NOMO-1 treated with dmso at 0.1 percent for 144 hours (cell line): ENCODE measurements around the gene TMBIM6.

ENCODE experiments used
- DNase-seq: peaks from one replicate; lab custom pipeline; 2025; ENCODE audit not compliant: unreplicated experiment; lab: John Stamatoyannopoulos, UW

TMBIM6 gene

DNA sequence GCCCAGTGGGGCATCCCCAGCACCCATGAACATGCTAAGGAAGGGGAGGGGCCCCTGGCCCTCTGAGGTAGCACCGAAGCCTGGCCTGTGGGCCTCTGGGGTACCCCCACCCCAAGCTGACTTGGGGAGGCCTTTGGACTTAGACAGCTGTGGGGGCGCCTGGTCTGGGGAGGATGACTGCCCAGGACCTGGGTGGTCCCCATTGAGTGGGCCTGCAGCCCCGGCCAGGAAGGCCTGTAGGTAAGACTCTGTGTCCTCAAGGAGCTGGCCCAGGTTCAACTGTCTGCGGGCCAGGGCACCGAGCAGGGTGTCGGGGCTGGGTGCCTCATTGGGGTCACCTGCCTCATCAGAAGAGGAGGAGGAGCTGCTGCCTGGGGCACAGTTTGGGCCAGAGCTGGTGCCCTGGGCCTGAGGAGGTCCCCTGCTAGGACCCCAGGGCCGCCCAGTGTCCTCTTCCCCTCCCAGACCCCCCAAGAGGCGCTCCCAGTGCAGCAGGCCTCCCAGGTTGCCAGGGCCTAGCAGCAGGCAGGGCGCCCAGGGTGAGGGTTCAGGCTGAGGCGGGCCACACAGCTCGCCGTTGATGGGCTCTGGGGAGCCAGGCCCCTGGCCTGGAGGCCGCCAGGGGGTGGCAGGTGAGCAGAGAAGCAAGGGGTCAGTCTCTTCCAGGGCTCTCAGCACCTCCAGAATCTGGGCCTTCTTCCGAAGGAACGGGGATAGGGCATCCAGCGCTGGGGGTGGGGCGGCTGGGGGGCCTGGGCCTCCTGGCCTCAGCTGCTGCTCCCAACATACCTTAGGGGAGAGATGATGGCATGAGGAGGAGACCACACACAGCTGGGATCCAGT is 55.5 kb downstream of the TMBIM6 start:
- DNase-seq: no peak

GRCh38 chr12:49797449-49797776 is 56.1 kb downstream of the TMBIM6 start:
- DNase-seq: no peak

DNA sequence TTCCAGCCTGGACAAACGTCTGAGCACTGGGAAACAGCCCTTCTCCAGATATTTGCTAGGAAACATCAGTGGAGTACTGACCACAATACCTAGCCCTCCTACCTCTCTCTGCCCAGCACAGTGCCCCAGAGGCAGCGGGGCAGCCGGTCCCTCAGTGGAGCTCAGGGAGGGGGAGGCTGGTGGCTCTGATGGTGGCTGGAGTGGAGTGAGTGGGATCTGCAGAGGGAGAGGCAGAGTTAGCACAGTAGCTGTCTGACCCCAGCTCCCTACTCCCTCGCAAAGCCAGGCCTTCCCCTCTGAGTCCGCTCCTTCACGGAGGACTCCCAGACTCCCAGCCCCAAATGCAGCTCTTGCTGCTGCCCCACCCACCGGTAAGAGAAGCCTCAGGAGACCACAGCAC is 56.9 kb downstream of the TMBIM6 start:
- no peak for DNase-seq

DNA sequence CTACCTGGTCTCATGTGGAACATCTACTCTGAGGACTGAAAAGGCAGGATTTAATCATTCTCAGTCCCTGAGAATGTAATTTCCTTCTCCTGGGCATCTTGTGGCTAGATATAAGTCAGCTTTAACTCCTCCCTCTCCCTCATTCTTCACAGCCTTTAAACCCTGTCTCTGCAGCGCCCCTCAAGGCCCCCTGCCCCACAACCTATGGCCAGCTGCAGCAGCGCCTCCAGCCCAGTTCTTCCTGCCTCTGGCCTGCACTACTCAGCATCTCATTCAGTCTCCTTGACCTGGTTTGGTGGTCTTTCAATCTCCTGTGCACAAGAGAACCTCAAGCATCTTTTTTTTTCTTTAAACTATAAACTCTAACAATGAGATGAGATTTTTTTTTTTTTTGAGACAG is 57.6 kb downstream of the TMBIM6 start:
- DNase-seq: no peak

DNA sequence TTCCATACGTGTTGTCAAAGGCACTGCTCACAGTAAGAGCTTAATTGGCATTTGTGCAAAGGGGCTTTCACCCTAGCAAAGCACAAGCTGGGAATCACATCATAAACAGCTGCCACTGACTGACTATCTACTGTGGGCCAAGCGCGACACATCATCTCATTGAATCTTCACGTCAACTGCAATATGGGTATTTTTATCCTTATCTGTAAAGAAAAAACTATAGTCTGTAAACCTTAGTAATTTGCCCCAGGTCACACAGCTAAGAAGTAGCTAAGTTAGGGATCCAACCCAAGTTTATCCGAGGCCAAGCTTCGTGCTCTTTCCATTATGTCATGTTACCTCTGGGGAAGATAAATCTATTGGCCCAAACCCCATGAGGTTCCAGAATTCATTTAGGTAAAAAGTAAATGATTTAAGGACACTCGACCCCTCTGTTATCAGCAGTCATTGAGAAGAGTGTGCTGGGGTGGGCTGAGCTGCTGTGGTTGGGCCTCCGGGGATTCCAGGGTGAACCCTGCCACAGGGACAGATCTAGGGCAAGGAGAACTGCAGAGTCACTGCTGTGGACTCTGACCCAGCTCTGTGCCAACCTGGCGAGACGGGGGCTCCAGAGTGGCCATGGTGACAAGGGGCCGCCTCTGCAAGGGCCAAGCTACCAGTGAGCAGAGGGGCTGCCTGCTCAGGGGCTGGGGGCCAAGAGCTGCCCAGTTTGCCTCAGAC is 59.2 kb downstream of the TMBIM6 start:
- no peak for DNase-seq

GRCh38 chr12:49801141-49802063 is 60.0 kb downstream of the TMBIM6 start:
- DNase-seq: no peak

DNA sequence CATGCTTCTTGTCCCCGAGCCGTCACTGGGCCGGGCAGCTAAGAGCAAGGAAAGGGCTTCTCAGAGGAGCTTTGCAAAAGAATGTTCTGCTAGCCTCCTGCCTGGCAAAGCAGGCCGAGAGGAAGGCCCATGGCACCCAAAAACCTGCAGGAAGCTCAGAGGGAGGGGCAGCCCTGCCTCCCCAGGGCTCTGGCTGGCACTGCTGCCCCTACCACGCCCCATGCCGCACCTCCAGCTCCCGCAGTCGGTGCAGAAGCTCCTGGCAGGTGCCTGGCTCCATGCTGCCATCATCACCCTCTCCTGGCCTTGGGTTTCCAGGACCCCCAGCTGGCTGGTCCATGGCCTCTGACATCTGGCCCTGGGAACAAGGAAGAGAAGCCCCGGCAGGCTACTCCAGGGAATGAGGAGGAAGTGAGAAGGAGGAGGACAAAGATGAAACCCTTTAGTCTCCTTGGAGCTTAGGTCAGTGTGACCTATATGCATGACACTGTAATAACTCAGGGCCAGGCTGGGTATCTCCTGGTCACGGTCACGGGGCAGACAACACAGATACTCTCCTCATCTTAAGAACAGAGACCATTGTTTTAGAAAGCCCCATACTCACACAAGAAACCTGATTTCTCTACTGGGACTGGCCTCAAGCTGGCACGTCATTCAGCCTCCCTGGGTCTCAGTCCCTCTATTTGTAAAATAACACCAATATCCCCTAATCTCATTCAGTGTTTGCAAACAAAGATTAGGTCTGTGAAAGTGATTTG is 62.5 kb downstream of the TMBIM6 start:
- no peak for DNase-seq

DNA sequence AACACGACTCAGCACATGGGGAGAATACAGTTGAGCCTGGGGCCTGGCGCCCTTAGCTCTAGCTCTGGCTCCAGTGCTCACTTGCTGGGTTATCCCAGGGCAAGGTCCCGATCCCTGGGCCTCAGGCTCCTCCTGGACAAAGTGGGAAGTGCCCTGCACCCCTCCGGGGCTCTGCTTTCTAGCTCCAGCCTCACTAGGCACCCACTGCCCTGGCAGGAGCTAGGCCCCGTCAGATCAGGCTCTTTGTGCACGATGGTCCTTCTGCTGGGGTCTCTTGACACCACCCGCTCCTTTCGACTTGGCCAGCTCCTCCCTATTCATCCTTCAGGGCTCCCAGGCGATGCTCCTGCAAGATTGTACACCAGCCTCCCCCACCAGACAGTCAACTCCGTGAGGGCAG is 63.5 kb downstream of the TMBIM6 start:
- DNase-seq: no peak

DNA sequence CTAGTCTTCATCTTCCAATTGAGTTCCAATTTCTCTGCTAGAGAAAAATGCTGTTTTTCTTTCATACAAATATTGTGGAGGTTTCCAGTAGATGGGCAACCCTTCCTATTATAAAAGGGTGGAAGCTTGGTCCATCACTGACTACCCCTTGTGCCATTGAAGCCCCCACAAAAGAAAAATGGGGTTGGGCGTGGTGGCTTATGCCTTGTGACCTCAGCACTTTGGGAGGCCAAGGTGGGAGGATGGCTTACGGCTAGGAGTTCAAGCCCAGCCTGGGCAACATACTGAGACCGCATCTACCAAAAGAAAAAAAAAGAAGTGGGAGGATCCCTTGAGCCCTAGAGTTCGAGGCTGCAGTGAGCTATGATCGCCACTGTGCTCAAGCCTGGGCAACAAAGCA is 64.1 kb downstream of the TMBIM6 start:
- no peak for DNase-seq

DNA sequence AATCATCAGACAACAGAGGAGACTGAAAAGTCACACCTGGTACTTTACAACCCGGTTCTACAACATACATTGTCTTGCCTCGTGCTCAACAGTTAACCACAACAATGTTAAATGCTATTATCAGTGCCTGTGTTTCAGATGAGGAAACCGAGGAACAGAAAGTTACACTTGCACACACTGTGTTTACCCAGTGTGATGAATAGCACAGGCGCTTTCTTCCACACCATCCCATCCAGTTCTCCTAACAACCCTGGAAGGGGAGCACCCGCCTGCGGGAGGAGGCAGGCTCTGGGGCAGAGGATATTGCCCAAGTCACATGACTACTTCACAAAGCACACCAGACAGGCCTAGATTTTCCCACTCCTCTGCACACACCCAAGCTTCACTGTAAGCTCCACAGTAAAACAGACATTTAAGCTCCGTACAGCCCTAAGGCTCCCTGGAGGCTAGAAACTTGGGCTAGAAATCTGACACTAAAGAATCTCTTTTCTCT is 65.0 kb downstream of the TMBIM6 start:
- DNase-seq: no peak

DNA sequence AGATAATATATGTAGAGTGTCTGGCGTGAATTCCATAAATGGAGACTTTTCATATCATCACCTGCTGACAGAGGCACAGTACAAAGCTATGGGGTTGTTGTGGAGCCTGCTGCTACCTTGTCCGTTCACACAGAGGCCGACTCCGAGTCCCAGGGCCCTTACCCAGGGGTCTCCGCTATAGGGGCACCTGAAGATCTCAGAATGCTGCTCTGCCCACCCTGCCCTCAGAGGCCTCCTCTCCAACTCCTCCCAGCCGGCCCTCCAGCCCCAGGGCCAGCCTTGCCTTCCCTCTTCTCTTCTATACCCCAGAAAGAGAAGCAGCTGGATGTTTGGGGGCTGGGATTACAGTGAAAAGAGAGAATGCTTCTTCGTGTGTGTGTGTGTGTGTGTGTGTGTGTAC is 65.5 kb downstream of the TMBIM6 start:
- no peak for DNase-seq

- no peak for DNase-seq
Observed at GRCh38 chr12:49807991-49808580, 66.7 kb downstream of the TMBIM6 start.

DNA sequence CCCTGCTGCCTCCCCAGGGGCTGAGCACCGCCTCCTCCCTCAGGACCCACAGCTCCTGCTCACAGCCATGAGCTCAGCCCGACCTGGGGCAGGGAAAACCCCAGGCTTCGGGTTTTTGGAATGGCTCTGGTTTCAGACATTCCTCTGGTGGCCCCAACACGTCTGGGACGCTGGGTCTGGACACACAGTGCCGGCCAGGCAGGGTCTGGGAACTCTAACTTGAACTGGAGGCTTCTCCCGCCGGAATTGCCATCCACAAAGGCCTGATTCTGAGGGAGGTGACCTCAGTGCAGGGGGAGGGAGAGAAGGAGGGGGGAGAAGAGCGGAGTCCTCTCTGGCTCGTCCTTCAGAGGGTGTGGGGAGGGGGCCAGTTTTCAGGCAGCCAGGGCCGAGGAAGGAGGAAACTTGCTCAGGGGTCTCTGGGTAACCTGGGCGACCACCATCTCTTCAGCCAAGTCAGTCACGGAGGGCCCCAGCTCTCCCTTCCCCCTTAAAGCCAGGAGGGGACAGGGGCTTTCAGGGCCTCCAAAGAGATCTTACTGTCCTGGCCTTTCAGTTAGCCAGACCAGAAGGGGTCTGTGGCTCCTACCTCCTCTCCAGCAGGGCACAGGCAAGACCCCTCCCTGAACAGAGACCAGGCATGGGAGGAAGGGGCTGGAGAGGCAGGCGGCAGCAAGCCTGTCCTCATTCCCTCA is 67.5 kb downstream of the TMBIM6 start:
- DNase-seq: no peak

- no peak for DNase-seq
Observed at GRCh38 chr12:49809381-49809905, 68.1 kb downstream of the TMBIM6 start.

- no peak for DNase-seq
Observed at GRCh38 chr12:49809906-49810389, 68.6 kb downstream of the TMBIM6 start.

GRCh38 chr12:49811136-49811535 is 69.8 kb downstream of the TMBIM6 start:
- DNase-seq: no peak

DNA sequence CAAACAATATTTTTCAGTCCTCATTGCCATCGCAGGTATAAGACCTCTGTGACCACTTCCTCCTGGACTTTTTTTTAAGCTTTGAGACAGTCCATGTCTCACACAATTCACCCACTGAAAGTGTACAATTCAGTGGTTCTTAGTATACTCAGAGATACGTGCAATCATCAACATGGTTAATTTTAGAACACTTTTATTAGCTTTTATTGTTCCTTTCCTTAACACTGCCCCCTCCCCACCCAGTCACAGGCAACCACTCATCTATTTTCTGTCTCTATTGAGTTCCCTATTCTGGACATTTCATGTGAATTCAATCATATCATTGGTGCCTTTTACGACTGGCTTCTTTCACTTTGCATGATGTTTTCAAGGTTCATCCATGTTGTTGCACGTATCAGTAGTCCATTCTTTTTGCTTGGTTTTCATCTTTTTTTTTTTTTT is 70.6 kb downstream of the TMBIM6 start:
- peak; percentile 12 for DNase-seq

DNA sequence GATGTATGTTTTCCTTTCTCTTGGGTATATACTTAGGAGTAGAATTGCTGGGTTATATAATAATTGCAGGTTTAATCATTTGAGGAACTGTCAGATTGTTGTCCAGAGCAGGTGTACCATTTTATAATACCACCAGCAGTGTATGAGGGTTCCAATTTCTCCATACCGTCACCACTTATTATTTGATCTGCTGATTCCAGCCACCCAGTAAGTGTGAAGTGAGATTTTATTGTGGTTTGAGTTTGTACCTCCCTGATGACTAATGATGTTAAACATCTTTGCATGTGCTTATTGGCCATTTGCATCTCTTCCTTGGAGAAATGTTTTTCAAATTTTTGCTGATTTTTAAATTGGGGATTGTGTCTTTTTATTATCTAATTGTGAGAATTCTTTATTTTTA is 71.8 kb downstream of the TMBIM6 start:
- no peak for DNase-seq
